NCI-H2029 (cell line): ENCODE measurements around the gene CRACDL.
"Not testable (repeated sequence)": the region's sequence is repeated elsewhere in the genome, so short reads cannot be mapped to it uniquely, and the experiment has no call there.

Experiments
- DNase-seq: peaks from one replicate; lab custom pipeline; 2025; lab: John Stamatoyannopoulos, UW

Gene CRACDL

GRCh38 chr2:98773907-98774306 lies 162.1 kb downstream of the CRACDL start:
- no peak for DNase-seq

- no peak for DNase-seq
Measured at GRCh38 chr2:98773169-98773568, 162.9 kb downstream of the CRACDL start.

- no peak for DNase-seq
Measured at GRCh38 chr2:98772536-98772935, 163.5 kb downstream of the CRACDL start.

GRCh38 chr2:98771721-98772524 lies 164.1 kb downstream of the CRACDL start:
- DNase-seq, result no peak

- no peak for DNase-seq
Measured at GRCh38 chr2:98771264-98771663, 164.8 kb downstream of the CRACDL start.

GRCh38 chr2:98769784-98770183 lies 166.2 kb downstream of the CRACDL start:
- DNase-seq, result peak; percentile 98

- no peak for DNase-seq
Measured at GRCh38 chr2:98769114-98769476, 166.9 kb downstream of the CRACDL start.

GRCh38 chr2:98768384-98769113 lies 167.5 kb downstream of the CRACDL start:
- DNase-seq, result peak; percentile 80

- DNase-seq, result no peak
Measured at GRCh38 chr2:98764499-98764898, 171.5 kb downstream of the CRACDL start.

- DNase-seq, result no peak
Measured at GRCh38 chr2:98763209-98763951, 172.6 kb downstream of the CRACDL start.

- DNase-seq, result no peak
Measured at GRCh38 chr2:98761909-98762308, 174.1 kb downstream of the CRACDL start.

- DNase-seq, result no peak
Measured at GRCh38 chr2:98761267-98761781, 174.7 kb downstream of the CRACDL start.

GRCh38 chr2:98759827-98760625 lies 176.0 kb downstream of the CRACDL start:
- DNase-seq, result no peak

- no peak for DNase-seq
Measured at GRCh38 chr2:98759338-98759737, 176.7 kb downstream of the CRACDL start.

GRCh38 chr2:98757904-98758421 lies 178.1 kb downstream of the CRACDL start:
- peak; percentile 67 for DNase-seq

GRCh38 chr2:98753801-98754200 lies 182.2 kb downstream of the CRACDL start:
- no peak for DNase-seq

- DNase-seq, result not testable (repeated sequence)
Measured at GRCh38 chr2:98752711-98753110, 183.3 kb downstream of the CRACDL start.

GRCh38 chr2:98751748-98752147 lies 184.3 kb downstream of the CRACDL start:
- DNase-seq, result no peak

- DNase-seq, result no peak
Measured at GRCh38 chr2:98750593-98751282, 185.3 kb downstream of the CRACDL start.

GRCh38 chr2:98749066-98749450 lies 187.0 kb downstream of the CRACDL start:
- no peak for DNase-seq
